Activated CD4-positive, alpha-beta T cell treated with anti-CD3 and anti-CD28 coated beads for 4 hours (primary cell): ENCODE results near the gene NCAN.

Experiments
- DNase-seq, 2 donors: peaks; one replicate each; pipeline ENCODE4 v3.0.0-alpha.2; 2020

NCAN gene

GRCh38 chr19:19297759-19298158 is 86.0 kb downstream of the NCAN start:
- DNase-seq, result no peak

- no peak for DNase-seq
Observed at GRCh38 chr19:19300613-19301012, 88.9 kb downstream of the NCAN start.
